HepG2 (cell line): Measurements from ENCODE around the gene LDLRAD3. TPM values are rescaled to one million over a fixed set of nuclear protein-coding genes. Genes with fewer than 3 reads are reported as not detected.

Experiments
- ATAC-seq: fragments of 200-7000 bp; cut with Tn5 transposase; 3 replicates; pipeline ENCODE4 v1.9.1; 2020; ENCODE audit warnings: mild to moderate bottlenecking, moderate library complexity
- BruUV-seq: library from RNA; stranded (reverse); fragments of 400-500 nt; replicated peaks from 2 replicates; lab custom pipeline; 2021; lab: Mats Ljungman, UMichigan
- CTCF ChIA-PET: fragments of 300-600 bp; formaldehyde crosslinking; extraction: SDS; loops from one replicate; lab custom pipeline; 2021; ENCODE audit warnings: low total read pairs, inconsistent platforms, low intra/inter-chr PET ratio; lab: Yijun Ruan, JAX
- POLR2A ChIA-PET: fragments of 350-600 bp; sonication (Branson Sonifier 250); formaldehyde crosslinking; loops from one replicate; lab custom pipeline; 2020; ENCODE audit warnings: antibody characterized with exemption, inconsistent platforms; lab: Yijun Ruan, JAX
- DNase-seq: peaks from one replicate; pipeline ENCODE4 v3.0.0-alpha.2; 2015; ENCODE audit warnings: low spot score
- FAIRE-seq: peaks from 3 replicates; lab custom pipeline; 2011; peaks lifted over from hg19 to GRCh38; lab: Jason Lieb, UNC
- H2AFZ ChIP-seq: one replicate; pipeline ENCODE4 v1.6.1; 2011; ENCODE audit warnings: low read length, inconsistent platforms
- H3K27ac ChIP-seq: fragments of 300-600 bp; 3 replicates; pipeline ENCODE4 v1.8.0; 2011; ENCODE audit warnings: mixed run types, mild to moderate bottlenecking, mixed read lengths, low read length, inconsistent platforms; ENCODE audit not compliant: insufficient read depth; ENCODE audit errors: extremely low read length
- H3K27me3 ChIP-seq, 2 experiments: fragments of 200-600 bp in 1 of 2; 2 replicates in 1 of 2; 3 replicates in 1 of 2; pipeline versions ENCODE4 v1.6.0 to v1.8.0; 2011; ENCODE audit warnings: low read length in 2 of 2, mild to moderate bottlenecking in 2 of 2, moderate library complexity in 2 of 2, inconsistent platforms in 1 of 2; ENCODE audit not compliant: insufficient read depth in 2 of 2, control insufficient read depth in 1 of 2
- H3K36me3 ChIP-seq, 2 experiments: fragments of 200-600 bp in 1 of 2; replicated peaks in 1 of 2; 2 replicates in 1 of 2; 3 replicates in 1 of 2; pipeline versions ENCODE4 v1.5.1 to v1.8.0; 2011; ENCODE audit warnings: low read length in 2 of 2, inconsistent platforms in 1 of 2; ENCODE audit not compliant: insufficient read depth in 2 of 2, control insufficient read depth in 1 of 2
- H3K4me1 ChIP-seq: 2 replicates; pipeline ENCODE4 v1.5.1; 2012; ENCODE audit warnings: low read length, inconsistent platforms; ENCODE audit not compliant: insufficient read depth
- H3K4me2 ChIP-seq: 2 replicates; pipeline ENCODE4 v1.6.0; 2011; ENCODE audit warnings: low read depth, low read length, inconsistent platforms
- H3K4me3 ChIP-seq, 3 experiments: fragments of 200-600 bp in 1 of 3; sonication (generic), shearing (Covaris generic) in 1 of 3; replicated peaks in 1 of 3; 2 replicates each; pipeline ENCODE4 v1.5.1; 2011 to 2016; ENCODE audit warnings: low read length in 3 of 3, inconsistent platforms in 2 of 3, low read depth in 2 of 3, mild to moderate bottlenecking in 2 of 3, control low read depth in 1 of 3, mixed read lengths in 1 of 3; ENCODE audit not compliant: insufficient read depth in 1 of 3
- H3K79me2 ChIP-seq: one replicate; pipeline ENCODE4 v1.6.1; 2011; ENCODE audit warnings: low read length, inconsistent platforms; ENCODE audit not compliant: insufficient read depth
- H3K9ac ChIP-seq: 2 replicates; pipeline ENCODE4 v1.6.0; 2011; ENCODE audit warnings: mild to moderate bottlenecking, low read depth, low read length, inconsistent platforms; ENCODE audit not compliant: insufficient read depth
- H3K9me3 ChIP-seq: 2 replicates; pipeline ENCODE4 v1.5.1; 2012; ENCODE audit warnings: mild to moderate bottlenecking, low read length
- H4K20me1 ChIP-seq: 2 replicates; pipeline ENCODE4 v1.6.0; 2011; ENCODE audit warnings: inconsistent platforms, mild to moderate bottlenecking, low read length, moderate library complexity; ENCODE audit not compliant: insufficient read depth
- ARNT ChIP-seq: fragments of 450-650 bp; IDR thresholded peaks from 2 replicates; pipeline ENCODE4 v1.6.1; 2017
- BCL6 ChIP-seq: IDR thresholded peaks from 2 replicates; pipeline ENCODE4 v1.6.1; 2016; ENCODE audit warnings: missing genetic modification reagents, missing compliant biosample characterization
- HNRNPH1 ChIP-seq: fragments of 200-400 bp; formaldehyde crosslinking; optimal IDR thresholded peaks from 2 replicates; pipeline ENCODE3; 2017; ENCODE audit warnings: mild to moderate bottlenecking, low read depth, low read length
- ISX ChIP-seq: sonication (generic); formaldehyde crosslinking; conservative IDR thresholded peaks from 2 replicates; pipeline ENCODE4 v1.5.0; 2020; ENCODE audit warnings: missing genetic modification reagents
- NBN ChIP-seq: fragments of 450-650 bp; conservative IDR thresholded peaks from 2 replicates; pipeline ENCODE4 v1.6.1; 2017
- NFYC ChIP-seq: IDR thresholded peaks from 2 replicates; pipeline ENCODE4 v1.6.1; 2016; ENCODE audit warnings: missing genetic modification reagents, missing compliant biosample characterization
- NR2F1 ChIP-seq, 2 experiments: fragments of 450-650 bp in 1 of 2; formaldehyde crosslinking in 1 of 2; IDR thresholded peaks; 2 replicates each; pipeline versions ENCODE4 v1.5.0 to v1.6.1; 2016 to 2020; ENCODE audit warnings: mild to moderate bottlenecking in 1 of 2, missing compliant biosample characterization in 1 of 2, missing genetic modification reagents in 1 of 2, moderate library complexity in 1 of 2
- PLRG1 ChIP-seq: fragments of 450-650 bp; conservative IDR thresholded peaks from 2 replicates; pipeline ENCODE4 v1.6.1; 2016
- PRDM15 ChIP-seq: sonication (generic); formaldehyde crosslinking; IDR thresholded peaks from 2 replicates; pipeline ENCODE4 v1.4.0; 2020; ENCODE audit warnings: missing genetic modification reagents
- ZNF235 ChIP-seq: sonication (generic); formaldehyde crosslinking; IDR thresholded peaks from 2 replicates; pipeline ENCODE4 v1.8.1; 2023; ENCODE audit warnings: mild to moderate bottlenecking, missing genetic modification reagents, borderline replicate concordance
- ZNF263 ChIP-seq: sonication (generic); formaldehyde crosslinking; IDR thresholded peaks from 2 replicates; pipeline ENCODE4 v1.4.0; 2020; ENCODE audit warnings: missing genetic modification reagents
- ZNF543 ChIP-seq: sonication (generic); formaldehyde crosslinking; IDR thresholded peaks from 2 replicates; pipeline ENCODE4 v1.4.0; 2020; ENCODE audit warnings: mild to moderate bottlenecking, missing genetic modification reagents
- ZNF672 ChIP-seq: sonication (generic); formaldehyde crosslinking; IDR thresholded peaks from 2 replicates; pipeline ENCODE4 v1.8.1; 2022; ENCODE audit warnings: missing genetic modification reagents
- ZNF770 ChIP-seq: sonication (generic); formaldehyde crosslinking; IDR thresholded peaks from 2 replicates; pipeline ENCODE4 v1.5.0; 2020; ENCODE audit warnings: mild to moderate bottlenecking, missing genetic modification reagents
- ZNF784 ChIP-seq: sonication (generic); formaldehyde crosslinking; IDR thresholded peaks from 2 replicates; pipeline ENCODE4 v1.5.1; 2020; ENCODE audit warnings: missing genetic modification reagents, mild to moderate bottlenecking, borderline replicate concordance
- ZNF790 ChIP-seq: sonication (generic); formaldehyde crosslinking; IDR thresholded peaks from 2 replicates; pipeline ENCODE4 v1.8.0; 2022; ENCODE audit warnings: missing genetic modification reagents, mild to moderate bottlenecking, borderline replicate concordance
- WGBS: methylation state at CpG from one replicate; pipeline ENCODE4 v1.1.6; 2017; ENCODE audit warnings: low lambda C conversion rate; 5-methylcytosine and 5-hydroxymethylcytosine counted together
- in situ Hi-C: cut with HindIII; loops from 2 replicates; pipeline ENCODE4 v1.10.0; 2017; ENCODE audit warnings: low pct_unique_long_range_greater_than_20kb; ENCODE audit not compliant: extremely low pct_ligation_motif_present
- intact Hi-C: fragments of 100-400 bp; cut with micrococcal nuclease; formaldehyde crosslinking; loops from one replicate; pipeline ENCODE4 v1.10.0; 2022; ENCODE audit not compliant: unreplicated experiment
- polyA plus RNA-seq, 8 experiments: library from polyadenylated mRNA; depleted of rRNA in 3 of 8; stranded (reverse) in 7 of 8; unstranded in 1 of 8; fragments of >200 nt; fragmentation: Illumina TruSeq in 4 of 8; extraction: Trizol in 4 of 8; gene quantifications; 2 replicates each; pipeline versions ENCODE4 v1.2.1 to v1.2.3, GENCODE V29; 2011 to 2016; ENCODE audit warnings: low read depth in 4 of 8, missing spikeins in 1 of 8, mixed read lengths in 1 of 8; ENCODE audit not compliant: insufficient read depth in 1 of 8
- total RNA-seq, 5 experiments: library from RNA; depleted of rRNA; stranded (reverse); fragments of >200 nt; fragmentation: Illumina TruSeq; extraction: Trizol; gene quantifications; 2 replicates each; pipeline ENCODE4 v1.2.3, GENCODE V29; 2016; ENCODE audit warnings: low read depth in 1 of 5

The LDLRAD3 gene
- total and polyA plus RNA-seq, 2 of the 13 experiments (the other 11 are each of a cell fraction or from before 2014, with no cell fraction given) = 0.50 to 0.60 TPM

GRCh38 chr11:36224209-36224882, 280.5 kb downstream of the LDLRAD3 start:
- H3K36me3 ChIP-seq = no peaks in the 10 kb centered on the region
- CTCF ChIA-PET = no interaction called here
- H3K27ac ChIP-seq = no peak overlapping the region
- DNase-seq (no peak), ATAC-seq (no peak), FAIRE-seq (no peak)
- no peaks in the 10 kb centered on the region for H3K79me2 ChIP-seq
- no peak overlapping the region for H3K4me3 ChIP-seq
- no peaks in the 10 kb centered on the region for H4K20me1 ChIP-seq
- intact Hi-C loops = no loop called here
- TF ChIP-seq NFYC = no peak
- TF ChIP-seq ZNF543 (CRISPR knock-in tag) = no peak
- TF ChIP-seq ZNF770 (CRISPR knock-in tag) = no peak
- no peak for TF ChIP-seq ZNF672 (CRISPR knock-in tag)
- no peak for TF ChIP-seq ZNF263
- no peak for TF ChIP-seq PRDM15 (CRISPR knock-in tag)
- no peak for TF ChIP-seq ZNF784 (CRISPR knock-in tag)
- no peak for TF ChIP-seq ISX (CRISPR knock-in tag)
- no peak for TF ChIP-seq NBN
- TF ChIP-seq ZNF235 (CRISPR knock-in tag) = no peak
- TF ChIP-seq PLRG1 = no peak
- no peak for TF ChIP-seq ARNT
- TF ChIP-seq BCL6 = no peak
- TF ChIP-seq ZNF790 (CRISPR knock-in tag) = no peak
- no peak for TF ChIP-seq HNRNPH1
- TF ChIP-seq NR2F1 (CRISPR knock-in tag; IDR thresholded peaks at IDR 0.05) = no peak
- no peak overlapping the region for H3K9ac ChIP-seq
- in situ Hi-C loops = no loop called here
- H2AFZ ChIP-seq = no peak overlapping the region
- WGBS = 0% methylated on average over 5 of the region's 5 CpGs
- BruUV-seq = no TSS peak
- no peaks in the 10 kb centered on the region for H3K4me1 ChIP-seq
- peaks cover 7% of the 10 kb centered on the region for H3K9me3 ChIP-seq
- no peak overlapping the region for H3K4me2 ChIP-seq
- no peaks in the 10 kb centered on the region; a peak in 1 of 5 replicates for H3K27me3 ChIP-seq
- POLR2A ChIA-PET = no interaction called here
